NCI-H1092 (cell line): ENCODE data around the gene SLC25A26.

Source experiments
- DNase-seq: peaks from one replicate; lab custom pipeline; 2025; lab: John Stamatoyannopoulos, UW

Gene SLC25A26

DNA sequence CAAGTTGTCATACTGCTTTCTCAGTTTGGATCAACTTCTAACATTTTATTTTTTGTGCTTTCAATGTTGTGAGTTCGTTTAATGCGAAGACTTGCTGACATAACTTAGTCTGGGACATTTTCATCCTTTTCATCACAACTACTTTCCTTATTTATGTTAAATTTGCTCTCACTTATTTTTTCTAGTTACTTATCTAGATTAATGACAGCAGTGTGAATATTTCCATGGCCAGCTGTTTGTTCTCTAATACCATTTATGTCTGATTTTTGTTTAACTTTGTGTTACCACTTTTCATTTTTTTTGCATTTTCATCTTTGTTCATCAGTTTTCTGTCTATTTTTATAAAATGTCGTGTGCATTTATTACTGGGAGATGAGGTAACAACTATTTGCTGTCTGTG is 6.2 kb downstream of the SLC25A26 start:
- DNase-seq = no peak

DNA sequence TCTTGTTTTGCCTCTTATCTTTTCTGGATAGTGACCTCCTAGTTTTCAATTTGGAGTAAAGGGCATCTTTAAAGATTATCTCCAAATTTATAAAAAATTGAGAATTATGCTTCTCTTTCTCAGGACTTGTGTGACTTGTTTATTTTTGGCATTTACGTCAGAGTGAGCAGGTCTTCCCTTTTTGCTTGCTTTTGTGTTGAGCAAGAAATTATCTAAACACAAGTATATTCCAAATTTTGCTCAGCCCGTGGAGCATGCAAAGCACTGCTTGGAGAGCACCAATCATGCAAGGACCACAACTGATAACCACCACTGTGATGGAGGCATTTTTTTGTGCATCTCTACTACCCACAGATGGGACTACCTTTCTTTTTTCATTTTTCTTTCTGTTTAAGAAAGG is 7.1 kb downstream of the SLC25A26 start:
- DNase-seq = no peak

DNA sequence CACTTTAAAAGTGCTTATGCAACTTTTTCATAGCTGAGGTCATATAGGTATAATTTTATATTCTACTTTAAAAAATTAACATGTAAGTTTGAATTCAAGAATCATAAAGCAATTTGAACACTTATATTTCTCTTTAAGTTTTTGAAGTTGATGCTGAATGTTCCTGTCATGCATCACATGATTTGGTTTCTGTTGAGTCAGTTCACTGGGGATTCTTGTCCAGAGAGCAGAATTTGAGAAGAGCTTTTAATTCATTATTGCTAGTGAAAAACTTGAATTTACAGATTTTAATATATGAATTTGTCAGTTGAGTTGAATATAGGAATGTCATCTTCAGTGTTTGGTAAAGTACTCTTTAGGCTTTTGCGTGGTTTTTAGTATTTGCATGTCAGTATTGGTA is 7.9 kb downstream of the SLC25A26 start:
- no peak for DNase-seq

DNA sequence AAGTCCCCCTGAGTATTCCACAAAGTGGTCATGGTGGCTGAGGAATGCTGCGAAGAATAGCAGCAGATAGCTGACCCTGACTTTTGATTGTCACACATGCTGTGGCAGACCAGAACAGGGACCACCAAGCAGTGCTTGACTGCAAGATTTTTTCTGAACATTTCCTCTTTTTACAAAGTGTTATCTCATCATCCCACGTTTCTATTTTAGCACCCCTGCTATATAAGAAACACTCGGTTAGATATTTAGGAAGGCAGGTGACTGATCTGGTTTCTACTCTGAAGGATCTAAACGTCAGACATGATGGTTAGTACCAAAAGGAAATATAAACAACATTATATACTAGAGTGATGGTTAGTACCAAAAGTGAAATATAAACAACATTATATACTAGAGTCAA is 9.1 kb downstream of the SLC25A26 start:
- no peak for DNase-seq

DNA sequence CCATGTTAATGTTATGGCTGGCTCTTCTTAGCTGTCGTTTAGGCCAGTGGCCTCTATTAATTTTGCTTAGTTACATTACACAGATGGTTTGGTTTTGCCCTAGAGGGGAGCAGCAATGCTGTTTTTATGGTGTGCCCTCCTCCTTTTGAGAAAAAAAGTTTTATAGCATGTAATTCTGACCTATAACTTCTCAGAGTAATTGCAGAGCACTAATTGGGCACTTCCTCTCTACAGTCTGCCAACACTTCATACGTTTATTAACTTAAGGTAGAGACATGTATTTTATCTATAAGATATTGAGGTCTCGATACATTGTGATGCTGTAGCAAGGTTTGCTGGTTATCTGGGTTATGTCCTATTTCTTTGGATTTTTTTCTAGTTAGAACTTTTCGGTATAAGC is 12.2 kb downstream of the SLC25A26 start:
- no peak for DNase-seq

DNA sequence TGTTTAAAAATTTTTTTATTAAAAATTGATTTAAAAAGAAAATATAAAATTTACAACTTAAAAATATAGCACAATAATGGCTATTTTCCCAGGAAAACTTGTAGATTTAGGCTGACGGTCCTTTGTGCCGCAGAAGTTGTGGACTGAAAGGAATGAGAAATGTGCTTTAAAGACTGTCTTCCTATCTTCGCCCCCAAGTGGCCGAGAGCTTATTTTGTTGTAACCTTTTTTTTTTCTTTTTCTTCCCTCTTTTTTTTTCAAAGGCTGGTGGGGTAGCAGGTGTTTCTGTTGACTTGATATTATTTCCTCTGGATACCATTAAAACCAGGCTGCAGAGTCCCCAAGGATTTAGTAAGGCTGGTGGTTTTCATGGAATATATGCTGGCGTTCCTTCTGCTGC is 15.5 kb downstream of the SLC25A26 start:
- no peak for DNase-seq

DNA sequence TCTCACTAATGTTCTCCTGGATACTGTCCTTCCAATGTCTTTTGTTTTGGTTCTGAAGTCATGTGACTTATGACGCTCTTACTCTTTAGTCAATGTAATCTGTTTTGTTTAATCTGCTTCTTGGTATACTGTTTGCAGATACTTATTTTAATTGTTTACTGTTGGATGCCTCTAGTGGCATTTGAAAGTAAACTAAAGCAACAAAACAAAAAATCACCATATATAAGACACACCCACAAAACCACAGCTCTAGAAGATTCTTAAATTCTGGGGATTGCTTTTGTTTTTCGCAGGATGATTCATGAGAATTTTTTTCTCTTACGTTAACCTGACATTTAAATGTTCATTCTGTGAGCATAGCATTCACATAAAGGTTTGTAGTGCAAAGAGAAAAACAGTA is 16.8 kb downstream of the SLC25A26 start:
- DNase-seq = no peak

DNA sequence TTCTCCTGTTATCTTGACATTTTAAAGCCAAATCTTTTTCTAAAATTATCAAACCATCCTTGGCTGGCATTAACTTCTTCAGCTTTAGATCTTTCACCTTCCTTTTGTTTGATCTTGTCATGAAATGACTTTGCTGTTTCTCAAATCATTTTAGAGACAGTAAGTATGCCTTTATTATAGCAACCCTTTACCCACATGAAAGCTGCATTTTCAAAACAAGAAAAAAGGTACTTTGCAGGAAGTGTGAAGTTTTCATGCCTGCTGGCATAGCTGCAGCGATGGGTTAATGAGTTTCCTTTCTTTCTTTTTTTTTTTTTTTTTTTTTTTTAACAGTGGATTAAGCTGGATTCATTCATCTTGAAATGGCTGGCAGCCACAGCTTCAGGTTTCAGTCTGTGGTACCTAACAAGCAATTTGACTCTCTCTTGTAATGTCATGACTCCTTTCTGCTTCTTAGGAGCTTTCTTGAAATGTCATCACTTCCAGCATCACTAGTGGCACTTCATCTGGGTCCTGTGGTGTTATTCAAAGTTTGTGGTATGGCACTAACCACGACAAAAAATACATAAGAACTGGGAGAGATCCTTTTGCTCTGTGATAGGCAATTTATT is 18.8 kb downstream of the SLC25A26 start:
- no peak for DNase-seq

DNA sequence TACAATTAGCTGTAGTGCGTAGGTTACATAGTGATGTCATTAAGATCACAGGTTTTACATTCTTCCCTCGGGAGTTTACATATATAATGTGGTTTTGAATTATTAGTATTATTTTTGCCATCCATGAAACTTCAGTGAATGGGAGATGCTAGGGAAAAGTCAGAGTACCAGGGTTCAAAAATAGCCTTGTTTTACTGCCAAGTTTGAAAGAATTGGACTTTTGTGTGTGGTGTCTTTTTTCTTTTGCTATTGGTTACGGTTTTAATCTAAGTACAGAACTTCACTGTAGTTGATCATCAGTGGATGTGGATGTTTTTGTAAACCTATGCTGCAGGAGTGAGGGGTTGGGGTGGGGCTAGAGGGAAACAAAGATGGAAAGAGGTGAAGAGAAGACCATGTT is 20.7 kb downstream of the SLC25A26 start:
- DNase-seq = no peak

DNA sequence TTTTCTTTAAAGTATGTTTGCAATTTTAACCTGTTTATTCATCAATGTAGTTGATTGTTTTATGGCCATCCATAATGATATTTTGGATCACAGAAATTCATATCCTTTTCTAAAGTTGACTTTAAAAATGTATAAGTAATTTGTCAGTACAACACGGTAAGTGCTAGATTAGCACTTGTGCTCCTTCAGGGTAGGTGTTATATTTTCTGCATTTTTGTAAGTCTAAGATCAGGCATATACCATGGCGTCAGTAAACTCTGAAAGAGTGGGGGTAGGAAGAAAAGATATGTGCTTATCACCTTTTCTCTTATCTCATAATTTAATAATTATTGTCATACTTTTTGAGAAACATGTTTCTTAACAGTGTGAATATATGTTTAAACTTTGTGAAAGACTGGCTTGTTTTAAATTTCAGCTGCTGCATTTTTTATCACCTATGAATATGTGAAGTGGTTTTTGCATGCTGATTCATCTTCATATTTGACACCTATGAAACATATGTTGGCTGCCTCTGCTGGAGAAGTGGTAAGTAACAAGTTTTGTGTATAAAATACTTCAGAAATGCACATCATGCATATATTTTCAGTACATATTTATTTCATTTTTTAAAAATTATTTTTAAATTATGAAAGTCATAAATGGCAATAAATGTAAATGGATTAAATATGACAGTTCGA is 22.1 kb downstream of the SLC25A26 start:
- no peak for DNase-seq

DNA sequence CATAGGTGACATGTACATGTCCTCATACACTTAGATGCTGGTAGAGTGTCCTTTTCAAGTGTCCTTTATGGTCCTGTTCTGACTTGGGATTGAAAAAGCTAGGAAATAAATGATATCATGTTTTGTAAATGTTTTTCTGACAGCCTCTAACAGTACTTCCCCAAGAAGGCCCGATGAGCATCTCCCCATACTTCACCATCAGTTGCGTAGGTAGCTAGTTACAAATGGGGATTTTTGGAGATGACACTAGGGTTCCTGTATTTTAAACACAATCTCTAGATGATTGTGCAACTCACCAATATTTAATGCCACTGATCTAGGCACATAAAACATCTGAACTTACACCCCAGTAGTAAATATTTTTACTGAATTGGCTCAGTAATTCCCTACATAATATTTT is 27.8 kb downstream of the SLC25A26 start:
- no peak for DNase-seq

DNA sequence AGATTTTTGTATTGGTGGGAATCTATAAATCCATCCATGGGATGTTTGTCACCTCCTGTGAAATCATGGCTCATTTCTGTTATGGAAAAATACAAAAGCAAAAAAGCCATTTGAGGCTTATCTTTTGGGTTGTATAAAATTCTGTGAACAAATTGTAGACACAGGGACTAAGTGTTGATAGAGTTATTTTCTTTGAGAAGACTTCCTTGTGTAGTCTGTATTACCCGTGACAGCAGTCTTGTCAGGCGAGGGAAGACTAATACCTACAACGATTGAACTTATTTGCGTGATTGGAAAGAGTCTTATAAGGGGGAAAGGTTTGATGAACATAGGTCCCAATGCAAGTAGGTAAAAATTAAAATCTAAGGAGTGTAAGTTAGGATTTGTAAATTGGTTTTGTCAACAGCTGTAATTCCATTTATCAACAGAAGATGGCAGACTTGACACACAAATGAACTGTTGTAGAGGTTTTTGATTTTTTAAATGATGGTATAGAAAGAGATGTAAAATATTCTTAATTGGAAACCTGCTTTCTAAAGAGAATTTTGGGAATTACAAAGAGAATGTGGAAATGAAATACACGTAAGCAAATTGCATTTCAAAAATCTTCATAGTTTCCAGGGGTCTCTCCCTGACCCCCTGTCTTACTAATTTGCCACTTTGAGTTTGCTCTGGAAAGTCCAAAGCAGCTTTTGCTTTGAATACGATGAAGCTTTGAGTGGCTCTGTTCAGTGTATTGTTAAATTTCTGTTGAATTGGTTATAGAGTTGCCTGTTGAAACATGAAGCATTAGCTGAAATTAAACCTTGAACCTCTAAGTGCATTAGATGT is 33.2 kb downstream of the SLC25A26 start:
- no peak for DNase-seq

DNA sequence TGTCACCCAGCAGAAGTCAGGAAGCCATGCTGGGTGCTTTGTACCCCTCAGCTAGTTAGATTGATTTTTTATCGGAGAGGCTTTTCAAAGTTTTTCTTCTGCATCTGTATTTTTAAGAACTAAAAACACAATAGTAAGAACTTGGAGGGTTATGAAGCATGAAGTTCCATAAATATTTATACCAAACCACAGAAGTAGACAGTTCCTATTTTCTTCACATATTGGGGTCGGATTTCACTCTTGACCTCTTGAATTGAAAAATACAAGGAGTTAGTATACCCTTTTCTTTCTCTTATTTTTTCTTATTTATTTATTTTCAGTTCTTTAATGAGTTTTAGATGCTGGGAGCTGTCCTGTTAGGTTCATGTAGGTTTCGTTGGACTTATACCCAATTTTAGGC is 35.1 kb downstream of the SLC25A26 start:
- no peak for DNase-seq

DNA sequence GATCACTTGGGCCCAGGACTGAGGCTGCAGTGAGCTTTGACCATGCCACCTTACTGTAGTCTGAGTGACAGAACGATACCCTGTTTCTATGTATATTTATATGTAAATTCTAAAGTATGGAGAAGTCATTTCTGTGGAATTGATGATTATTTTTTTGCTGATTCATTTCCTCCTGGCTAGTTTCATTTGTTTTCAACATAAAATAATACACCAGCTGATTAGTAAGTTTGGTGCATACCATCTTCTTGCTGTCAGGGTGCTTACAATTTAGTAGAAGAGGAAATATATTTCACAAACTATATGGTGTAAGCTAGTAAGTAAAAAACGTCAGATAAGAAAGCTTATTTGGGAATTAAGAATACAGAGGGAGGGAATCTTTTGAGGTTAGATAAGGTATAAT is 36.0 kb downstream of the SLC25A26 start:
- DNase-seq = no peak

DNA sequence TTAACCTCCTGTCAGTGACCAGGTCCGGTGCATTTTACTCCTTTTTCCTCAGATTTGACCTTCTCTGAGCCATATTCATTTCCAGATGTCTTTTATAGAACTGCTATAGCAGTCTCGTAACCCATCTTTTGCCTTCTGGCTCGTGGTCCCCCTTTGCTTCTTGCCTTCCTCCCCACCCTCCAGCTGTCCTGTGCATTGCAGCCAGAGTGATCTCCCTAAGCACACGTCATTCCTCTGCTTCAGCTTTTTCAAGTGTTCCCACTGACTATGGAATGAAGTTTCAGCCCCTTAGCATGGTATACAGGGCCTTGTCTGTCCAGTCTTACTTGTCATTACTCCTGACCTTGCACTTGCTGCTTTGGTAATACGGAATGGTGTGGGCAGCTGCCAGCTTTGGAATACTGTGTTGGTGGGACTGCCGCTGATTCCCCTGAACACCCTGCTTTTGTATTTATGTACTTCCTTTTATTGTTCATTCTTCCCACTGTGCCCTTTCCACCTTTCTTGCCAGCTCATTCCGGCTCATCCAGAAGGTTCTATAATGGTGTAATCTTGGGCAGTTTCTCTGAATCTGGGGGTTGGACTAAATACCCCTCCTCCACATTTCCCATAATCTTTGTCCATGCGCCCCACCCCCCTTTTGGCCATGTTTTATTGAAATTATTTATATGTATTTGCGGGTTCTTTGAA is 38.9 kb downstream of the SLC25A26 start:
- DNase-seq = no peak

DNA sequence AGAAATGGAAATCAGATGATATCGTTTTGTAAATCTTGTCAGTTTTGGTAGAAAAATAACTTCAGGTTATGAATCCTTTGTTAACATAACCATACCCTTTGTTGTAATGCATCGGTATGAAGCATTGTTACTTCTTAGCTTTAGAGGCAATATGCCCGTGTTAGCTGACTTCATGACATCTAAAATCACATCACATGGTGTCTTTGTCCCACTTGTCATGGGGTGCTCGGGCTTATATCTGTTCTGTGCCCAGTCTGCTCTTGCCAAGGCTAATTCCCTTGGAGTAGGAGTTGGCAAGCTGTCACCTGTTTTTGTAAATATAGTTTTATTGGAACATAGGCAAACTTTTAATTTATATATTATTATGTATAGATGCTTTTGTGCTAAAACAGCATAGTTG is 39.6 kb downstream of the SLC25A26 start:
- DNase-seq = no peak

DNA sequence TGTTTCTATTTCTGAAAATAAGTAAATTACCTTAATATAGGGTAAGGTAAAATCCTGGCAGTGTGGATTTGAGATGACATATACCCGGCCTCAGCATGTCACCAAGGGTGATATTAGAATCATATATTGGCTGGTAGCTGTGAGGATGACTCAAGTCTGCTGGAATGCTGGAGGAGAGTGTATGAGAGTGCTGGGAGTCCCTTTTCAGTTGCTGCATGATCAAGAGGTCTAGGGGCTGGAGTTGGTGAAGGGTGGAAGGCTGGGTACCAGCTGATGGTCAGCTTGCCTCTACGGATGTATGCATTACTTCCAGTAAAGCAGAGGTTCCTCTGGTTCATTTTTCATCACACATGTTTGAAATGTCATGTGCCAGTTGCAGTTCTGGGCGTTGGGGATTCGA is 40.6 kb downstream of the SLC25A26 start:
- DNase-seq = no peak

DNA sequence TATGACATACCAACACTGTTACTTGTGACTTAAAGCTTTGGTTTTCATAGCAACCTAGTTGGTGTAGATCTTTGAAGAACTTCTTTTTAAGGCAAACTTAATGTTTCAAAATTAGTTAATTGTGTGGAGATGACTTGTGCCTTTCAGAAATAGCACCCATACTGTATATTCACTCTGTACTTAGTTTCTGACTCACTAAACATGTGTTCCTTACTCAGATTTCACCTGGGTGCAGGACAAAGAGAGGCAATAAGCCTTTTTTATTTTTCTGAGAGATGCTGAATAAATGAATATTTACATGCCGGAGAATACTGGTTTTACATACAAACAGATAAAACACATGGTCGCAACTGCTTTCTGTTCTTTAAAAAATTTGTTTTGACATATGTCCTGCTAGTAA is 44.8 kb downstream of the SLC25A26 start:
- no peak for DNase-seq

DNA sequence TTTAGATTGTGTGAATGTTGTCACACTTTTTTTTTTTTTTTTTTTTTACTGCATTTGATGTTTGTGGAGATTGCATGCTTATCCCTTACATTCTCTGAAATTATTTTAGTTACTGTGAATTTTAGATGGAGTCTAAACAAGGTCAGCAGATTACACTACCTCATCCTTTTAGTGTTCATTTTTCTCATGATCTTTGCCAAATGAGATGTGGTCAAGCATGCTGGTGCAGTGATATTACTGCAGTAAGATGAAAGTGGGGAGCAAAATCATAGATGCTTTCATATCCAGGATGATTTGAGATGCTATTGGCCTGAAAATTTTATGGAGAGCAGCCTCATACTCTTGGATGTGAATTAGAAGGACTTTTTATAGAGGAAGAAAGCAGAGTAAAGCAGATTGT is 45.8 kb downstream of the SLC25A26 start:
- DNase-seq = no peak

DNA sequence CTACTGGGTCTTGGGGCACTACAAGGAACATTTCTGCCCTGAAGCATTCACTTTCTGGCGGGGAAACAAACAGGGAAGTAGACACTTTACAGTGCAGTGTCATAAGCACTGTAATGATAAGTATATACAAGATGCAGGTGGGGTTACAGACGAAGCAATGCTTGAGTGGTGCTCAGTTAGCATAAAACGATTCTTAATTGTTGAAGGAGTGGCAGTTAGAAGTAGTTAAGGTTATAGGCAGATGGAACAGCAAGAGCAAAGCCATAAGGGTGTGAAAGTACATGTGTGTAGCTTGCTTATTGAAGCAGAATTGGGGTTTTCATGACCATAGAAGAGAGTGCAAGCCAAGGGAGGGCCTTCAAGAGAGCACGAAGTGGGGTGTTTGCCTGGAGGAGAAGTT is 46.2 kb downstream of the SLC25A26 start:
- no peak for DNase-seq

DNA sequence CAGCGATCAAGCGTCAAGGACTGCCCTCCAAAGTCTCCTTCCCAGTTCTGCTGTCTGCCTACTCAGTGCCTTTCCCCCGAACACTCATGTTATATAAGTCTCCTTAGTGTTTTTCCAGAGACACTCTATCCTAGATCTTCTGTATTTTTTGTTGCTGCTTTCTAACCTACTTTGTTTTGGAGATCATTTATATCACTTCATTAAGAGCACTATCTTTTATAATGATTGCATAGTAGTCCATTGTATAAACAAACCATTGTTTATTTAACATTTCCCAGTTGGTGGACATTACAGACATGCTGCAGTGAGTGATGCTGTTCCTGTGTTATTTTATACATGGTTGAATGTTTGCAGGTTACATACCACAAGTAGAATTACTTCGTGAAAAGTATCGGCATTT is 47.1 kb downstream of the SLC25A26 start:
- DNase-seq = no peak

DNA sequence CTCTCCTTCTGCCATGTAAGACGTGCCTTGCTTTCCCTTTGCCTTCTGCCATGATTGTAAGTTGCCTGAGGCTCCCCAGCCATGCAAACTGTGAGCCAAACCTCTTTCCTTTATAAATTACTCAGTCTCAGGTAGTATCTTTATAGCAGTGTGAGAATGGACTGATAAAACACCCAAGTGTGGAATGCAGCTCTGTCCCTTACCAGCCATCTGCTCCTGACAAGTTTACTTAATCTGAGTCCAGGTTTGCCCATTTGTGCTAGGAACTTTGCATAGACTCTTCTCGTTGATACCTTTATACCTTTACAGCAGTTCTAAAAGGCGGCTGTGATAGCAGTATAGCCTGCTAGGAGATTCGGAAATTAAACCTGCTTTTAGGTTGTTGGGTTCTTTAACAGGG is 48.1 kb downstream of the SLC25A26 start:
- DNase-seq = no peak

DNA sequence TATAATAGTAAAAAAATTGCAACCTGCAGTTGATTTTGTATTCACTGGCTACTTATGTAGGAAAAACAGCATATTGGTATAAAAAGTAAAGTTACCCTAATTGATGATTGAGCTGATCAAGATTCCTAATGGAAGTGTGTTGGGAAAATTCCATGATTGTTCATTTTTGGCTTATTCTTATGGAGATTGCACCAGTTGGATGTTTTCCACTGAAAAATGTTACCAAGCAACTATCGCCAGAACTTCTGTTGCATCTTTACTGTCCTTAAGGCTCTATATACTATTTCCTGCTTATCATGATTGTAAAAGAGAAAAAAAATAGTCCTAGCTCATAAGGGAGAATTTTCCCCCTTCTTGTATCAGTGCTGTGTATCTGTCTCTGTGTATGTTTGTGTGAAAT is 48.6 kb downstream of the SLC25A26 start:
- DNase-seq = no peak
